SW 1271 (cell line): ENCODE data around the gene SSR2.
A peak's percentile ranks its signal among the peaks of the same experiment; 100 is the strongest.
"Not testable (repeated sequence)": the region's sequence is repeated elsewhere in the genome, so short reads cannot be mapped to it uniquely, and the experiment has no call there.

Experiments
- DNase-seq, 2 experiments: peaks; one replicate each; lab custom pipeline; 2025; lab: John Stamatoyannopoulos, UW

The SSR2 gene

DNA sequence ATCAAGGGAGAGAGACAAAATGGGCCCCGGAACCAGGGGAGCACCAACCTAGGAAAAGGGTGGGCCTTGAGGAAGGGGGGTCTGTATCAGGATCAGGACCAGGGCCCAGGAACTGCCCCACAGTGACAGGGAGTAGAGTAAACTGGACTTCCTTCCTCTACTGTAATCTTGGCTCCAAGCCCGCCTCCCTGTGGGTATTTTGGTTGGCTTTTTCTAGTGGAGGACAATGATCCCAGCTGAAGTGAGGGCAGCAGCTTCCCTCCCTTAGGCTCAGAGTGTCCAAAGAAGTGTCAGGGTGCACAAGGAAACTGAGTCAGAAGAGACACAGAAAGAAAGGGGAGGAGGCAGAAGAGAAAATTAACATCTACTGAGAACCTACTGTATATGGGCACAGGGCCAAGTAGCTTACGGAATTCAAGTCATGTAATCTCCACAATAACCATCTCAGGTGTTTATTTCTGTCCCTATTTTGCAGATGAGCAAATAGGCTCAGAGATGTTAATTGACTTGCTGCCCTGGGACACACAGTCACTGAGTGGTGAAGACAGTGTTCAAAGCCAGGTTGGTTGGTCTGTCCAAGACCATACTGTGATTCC is 28.0 kb upstream of the SSR2 start:
- DNase-seq: no peak

DNA sequence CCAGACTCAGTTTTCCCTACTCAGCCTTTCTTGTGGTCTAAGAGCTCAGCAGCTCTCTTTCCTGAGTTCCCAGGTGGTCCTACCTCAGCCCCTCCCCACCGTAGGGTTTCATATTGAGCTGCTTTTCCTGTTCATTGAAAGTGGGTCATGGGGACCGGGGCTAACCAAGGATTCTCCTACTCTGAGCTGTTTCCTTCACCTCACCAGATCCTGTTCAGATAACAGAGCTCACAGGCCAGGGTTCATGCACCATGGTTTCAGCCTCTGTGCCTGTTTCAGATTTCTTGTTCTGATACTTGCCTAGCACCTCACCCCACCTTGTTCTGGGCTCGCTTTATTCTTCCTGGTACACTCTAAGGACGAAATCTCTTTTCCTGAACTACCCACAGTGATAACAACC is 24.3 kb upstream of the SSR2 start:
- DNase-seq: no peak

DNA sequence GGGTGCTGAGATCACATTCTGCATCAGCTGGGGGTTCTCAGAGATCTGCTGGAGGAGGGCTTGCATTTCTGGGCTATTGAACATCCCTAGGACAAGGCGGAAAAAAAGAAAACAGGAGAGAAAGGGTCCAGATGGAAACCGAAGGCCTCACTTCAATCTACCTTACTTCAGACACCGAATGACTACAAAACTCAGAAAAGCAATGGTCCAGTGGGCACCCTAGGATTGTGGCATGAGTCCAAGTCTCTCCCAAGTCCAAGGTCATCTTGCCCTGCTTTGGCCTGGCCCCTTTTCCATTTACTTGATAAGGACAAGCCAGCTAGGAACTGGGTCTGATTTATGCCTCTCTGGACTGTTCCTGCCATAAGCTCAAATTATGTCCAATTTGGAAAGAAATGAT is 22.1 kb upstream of the SSR2 start:
- DNase-seq: no peak

DNA sequence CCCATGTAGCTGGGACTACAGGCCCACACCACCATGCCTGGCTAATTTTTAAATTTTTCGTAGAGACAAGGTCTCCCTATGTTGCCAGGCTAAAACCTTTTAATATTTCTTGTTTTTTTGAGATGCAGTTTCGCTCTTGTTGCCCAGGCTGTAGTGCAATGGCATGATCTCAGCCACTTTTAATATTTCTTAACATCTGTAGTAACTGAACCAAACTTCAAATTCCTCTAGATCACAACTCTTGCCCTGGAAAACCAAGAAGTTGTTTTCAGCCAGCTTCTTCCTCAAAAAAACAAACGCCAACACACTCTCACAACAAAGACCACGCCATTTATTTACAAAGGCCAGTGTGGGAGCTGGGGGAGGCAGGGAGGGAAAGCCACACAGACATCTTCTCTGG is 14.2 kb upstream of the SSR2 start:
- not testable (repeated sequence) for DNase-seq

DNA sequence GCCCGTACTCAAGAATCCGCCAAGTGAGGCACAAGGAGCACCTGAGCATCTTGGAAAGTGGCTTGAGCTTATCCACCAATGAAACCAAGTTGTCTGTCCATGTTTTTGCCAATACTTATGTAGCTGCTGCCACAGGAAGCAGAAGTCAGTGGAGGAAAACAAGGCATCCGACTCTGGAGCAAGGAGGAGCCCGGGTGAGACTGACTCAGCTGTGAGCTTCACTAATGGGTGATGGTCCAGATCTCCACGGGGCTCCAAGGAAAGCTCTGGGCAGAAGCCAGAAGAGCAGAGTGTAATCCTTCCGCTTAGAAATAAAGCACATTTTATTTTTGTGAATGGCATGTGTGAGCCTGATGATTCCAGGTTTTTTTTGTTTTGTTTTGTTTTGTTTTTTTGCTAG is 12.3 kb upstream of the SSR2 start:
- DNase-seq: no peak

DNA sequence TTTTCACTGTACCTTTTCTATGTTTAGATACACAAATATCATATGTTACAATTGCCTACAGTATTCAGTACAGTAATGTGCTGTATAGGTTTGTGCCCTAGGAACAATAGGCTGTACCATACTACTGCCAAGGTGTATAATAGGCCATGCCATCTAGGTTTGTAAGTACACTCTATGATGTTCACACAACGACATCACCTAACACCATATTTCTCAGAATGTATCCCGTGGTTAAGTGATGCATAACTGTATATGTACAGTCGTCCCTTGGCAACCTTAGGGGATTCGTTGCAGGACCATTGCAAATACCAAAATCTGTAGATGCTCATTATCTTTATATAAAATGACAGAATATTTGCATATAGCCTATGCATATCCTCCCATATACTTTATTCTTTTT is 5.8 kb upstream of the SSR2 start:
- no peak for DNase-seq

DNA sequence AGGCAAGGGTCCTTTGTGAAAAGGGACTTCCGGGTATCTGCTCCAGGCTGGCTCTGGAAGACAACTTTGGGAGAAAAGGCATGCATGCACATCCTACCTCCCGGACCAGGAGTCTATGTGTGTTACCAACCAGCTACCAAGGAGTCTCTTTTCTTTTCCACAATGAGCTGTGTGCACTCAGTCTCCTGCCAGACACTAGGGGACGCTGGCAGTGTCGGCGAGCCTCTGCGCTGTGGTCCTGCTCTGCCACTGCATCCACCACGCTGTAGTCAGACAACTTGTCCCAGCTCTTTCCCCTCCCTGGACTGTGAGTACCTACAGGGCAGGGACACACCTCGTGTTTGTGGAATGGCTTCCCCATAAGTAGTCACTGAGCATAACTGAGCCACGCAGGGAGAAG is 5.1 kb upstream of the SSR2 start:
- peak in 1 of 2 experiments; percentile 24 for DNase-seq

DNA sequence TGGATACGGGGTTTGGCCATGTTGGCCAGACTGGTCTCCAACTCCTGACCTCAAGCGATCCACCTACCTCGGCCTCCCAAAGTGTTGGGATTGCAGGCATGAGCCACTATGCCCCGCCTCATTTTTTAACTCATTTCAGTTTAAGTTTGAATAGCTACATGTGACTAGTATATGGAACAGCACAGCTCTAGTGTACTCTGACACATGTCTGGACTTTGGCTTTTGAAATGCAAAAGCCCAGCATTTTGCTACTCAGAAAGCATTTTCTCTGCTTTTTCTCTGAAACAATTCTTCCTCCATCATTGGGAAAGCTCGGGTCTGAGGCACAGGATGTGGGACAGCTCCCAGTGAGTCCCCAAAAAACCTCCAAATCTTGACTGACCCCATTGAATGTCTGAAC is 4.0 kb upstream of the SSR2 start:
- DNase-seq: no peak

DNA sequence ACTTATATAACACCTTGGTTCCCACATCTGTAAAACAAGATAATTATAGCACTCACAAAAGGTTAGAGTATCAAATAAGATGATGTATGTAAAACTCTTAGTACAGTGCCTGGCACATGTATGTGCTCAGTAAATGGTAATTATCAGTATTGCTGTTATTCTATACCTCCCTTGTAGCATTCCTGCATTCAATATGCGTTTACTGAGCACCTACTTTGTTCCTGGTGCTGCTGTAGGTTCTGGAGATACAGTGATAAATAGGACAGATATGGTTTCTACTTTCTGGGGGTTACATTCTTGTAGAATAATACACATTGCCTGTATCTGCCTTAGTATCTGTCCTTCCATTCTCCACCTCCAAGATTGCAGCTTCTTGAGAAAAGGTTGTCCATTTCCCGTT is 1.2 kb upstream of the SSR2 start:
- no peak for DNase-seq

DNA sequence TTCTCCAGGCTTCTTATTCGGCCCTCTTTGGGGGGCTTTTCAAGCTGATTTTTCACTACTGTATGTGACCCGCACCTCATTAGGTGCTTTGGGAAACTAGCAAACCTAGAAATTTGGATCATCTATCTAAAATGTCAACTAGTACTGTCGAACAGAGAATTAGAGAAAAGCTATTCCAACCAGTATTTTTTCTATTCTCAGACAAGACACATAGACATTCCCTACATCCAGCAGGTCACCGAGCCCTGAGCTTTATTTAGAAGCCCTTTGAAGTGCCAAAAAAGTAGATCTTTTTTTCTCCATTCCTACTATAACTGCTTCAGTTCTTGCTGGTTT is 310 bp upstream of the SSR2 start:
- no peak for DNase-seq

DNA sequence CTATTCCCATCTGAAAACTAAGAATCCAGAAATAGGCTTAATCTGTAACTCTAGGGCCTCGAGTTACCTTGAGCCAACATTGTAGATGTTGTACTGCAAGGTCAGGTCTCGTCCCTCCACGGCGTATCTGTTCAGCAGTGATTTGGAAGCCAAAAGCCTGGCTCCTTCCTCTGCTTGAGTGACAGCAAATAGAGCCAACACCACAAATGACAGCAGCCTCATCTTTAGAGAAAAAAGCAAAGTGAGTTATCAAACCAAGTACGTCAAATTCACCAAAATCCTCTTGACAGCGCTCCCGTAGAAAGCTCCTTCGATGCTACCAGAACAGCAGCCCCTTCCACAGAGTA is 832 bp downstream of the SSR2 start:
- no peak for DNase-seq

DNA sequence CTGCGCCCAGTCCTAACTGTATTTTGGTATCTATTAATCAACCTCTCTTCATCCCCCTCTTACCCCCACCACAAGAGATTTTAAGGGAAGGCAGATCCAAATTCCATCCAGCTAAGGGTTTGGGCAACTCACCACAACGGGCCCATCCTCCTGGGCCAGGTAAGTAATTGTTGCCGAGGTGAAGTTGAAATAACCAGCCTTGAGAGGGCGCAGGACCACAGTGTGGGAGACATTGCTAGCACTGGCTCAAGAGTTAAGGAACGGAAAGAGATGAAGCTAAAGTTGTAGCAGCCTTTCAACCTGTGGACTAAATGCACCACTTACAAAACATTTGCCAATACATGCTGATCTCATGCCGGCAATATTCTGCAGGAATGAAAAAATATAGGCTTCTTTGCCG is 5.9 kb downstream of the SSR2 start:
- no peak for DNase-seq

DNA sequence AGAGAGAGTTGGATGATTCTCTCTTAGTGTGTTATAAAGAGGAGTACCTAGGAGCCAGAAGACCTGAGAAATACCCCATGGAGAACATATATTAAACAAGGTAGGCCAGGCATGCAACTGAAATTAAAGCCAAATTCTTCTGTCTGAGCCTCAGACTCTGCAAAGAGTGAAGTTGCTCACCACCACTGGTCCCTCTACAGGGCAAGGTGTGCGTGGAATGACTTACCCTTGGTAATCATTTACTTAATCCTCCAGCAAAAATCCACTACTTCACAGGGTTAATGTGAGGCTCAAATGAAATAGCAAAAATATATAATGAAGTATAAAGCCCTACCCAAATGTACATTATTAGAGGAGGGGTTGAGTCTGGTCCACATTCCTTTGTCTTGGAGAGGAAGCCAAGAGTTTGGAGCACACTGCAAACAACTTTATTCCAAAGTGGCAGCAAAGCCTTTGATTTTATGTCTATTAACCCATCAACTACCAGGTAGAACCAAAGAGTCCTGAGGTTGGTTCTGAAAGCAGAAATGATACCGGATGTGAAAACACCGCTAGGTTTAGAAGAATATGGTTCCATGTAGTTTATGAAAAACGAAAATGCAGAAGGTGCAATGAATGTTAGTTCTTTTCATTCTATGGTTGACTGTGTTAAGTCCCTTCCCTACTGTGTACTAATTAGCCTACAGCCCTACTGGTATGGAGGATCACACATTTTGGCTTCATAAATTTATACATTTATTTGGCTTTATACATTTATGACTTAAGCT is 8.5 kb downstream of the SSR2 start:
- DNase-seq: no peak

DNA sequence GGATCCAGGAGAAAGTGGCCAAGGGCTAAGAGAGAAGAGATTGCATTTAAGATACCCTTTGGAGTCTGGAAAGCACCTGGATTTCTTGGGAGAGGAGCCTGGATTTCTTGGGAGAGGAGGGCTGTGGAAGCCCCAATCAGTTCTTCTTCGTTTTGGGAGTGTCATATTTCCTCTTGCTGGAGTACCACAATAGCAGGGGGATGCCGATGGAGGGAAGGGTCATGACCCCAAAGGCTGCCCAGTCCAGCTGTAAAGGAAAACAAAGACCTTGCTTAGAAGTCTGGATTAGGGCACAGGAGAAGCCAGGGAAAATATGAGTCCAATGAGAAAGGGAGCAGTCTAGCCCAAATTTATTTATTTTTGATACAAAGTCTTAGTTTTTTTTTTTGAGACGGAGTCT is 11.3 kb downstream of the SSR2 start:
- no peak for DNase-seq

DNA sequence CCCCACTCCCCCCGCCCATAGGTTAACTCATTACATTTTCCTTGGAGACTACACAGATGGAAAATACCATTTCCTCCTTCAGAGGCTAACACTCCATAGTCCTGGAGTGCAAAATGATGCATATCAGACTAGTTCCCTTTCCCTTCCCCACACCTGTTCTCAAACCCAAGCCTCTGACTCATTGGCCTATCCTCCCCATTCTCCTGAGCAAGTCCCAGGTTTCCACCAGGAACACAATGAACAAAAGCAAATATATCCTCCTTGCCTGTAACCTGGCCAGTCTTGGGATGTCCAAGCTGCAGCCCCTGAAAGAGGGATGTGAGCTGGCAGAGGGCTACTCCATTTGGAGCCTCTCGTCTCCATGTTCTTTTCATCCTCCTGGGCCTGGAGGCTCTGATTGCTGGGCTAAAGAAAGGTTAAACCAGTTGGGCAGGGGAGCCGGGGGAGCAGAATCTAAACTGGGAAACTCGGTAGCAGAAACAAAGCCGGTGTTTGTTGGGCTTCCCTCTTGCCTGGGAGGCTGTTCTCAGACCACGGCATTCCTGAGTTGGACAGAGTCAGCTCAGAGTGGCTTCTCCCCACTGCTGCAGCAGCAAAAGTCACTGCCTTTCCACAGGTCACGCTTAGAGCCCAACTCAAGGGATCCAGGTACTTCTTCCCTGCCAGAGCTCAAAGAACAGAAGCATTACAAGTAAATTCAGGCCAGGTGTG is 13.9 kb downstream of the SSR2 start:
- DNase-seq: no peak

DNA sequence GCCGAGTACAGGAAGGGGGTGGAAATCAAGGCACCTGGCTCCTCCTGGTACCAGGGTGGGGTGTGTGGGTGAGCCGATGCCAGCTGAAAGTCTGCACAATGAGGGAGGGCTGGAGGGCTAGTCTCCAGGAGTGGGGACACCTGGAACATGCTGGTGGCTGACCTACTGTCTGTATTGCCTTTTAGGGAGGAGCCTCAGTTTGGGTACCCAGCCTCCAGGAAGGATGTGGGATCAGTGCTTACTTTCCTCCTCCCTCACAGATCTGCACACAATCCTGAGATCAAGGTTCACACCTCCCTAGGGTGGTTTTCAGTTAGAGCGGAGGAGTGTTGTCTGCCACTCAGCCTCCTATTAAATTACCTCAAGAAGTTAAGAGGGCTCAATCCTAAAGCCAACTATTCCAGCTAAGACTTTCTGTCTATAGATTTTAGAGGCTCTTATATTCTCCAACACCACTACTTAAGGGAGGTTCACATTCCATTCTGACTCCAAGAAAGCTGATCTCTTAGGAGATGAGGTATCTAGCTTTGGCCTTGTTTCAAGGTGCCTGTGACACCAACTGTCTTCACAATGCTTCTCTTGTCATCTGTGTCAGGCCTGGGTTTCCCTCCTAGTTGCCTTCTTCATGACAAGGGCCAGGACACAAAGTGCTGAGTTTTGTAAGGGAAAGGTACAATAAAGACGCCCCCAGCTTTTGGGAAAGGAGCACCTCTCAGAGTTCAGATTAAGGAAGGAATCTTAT is 15.7 kb downstream of the SSR2 start:
- DNase-seq: no peak

DNA sequence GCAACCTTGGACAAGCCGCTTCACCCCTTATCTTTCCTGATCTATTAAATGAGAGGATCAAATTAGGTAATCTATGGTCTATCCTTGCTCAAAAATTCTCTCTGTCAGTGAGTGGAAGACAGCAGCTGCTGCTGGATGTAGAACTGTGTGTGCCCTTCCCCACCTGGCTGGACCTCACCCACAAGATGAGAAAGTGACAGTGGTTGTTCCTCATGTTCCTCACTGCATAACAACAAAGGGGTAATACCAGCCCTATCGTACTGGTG is 16.9 kb downstream of the SSR2 start:
- DNase-seq: no peak

DNA sequence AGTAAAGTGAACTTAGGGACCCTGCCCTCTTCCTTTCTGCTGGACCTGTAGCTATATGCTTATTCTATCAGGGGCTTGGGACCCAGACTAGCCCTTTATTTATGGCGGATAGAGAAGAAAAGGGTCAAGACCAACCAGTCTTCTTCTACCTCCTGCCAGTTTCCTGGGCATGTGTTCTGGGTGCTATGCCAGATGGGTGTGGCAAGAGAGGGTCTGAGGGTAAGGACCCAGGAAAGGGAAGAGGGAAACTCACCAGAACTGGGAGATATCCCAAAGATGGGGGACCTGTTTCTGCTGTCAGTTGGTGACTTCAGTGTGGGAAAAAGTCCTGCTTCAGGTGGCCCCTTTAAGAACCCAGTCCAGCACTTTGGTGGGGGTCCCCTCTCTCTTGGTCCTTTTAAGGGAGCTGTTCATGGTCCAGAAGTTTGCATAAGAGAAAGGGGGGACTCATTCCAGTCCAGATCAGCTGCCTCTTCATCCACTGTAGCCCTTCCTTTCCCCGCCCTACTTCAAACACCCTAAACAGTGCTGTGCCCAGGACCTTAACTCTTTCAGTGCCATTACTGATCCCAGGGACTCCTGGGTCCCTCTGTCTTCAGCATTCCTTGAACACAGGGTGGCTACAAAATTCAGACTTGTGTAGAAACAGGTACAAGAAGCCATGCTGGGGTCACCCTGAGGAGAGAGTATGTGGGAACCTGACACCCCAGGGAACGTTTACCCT is 18.4 kb downstream of the SSR2 start:
- no peak for DNase-seq

DNA sequence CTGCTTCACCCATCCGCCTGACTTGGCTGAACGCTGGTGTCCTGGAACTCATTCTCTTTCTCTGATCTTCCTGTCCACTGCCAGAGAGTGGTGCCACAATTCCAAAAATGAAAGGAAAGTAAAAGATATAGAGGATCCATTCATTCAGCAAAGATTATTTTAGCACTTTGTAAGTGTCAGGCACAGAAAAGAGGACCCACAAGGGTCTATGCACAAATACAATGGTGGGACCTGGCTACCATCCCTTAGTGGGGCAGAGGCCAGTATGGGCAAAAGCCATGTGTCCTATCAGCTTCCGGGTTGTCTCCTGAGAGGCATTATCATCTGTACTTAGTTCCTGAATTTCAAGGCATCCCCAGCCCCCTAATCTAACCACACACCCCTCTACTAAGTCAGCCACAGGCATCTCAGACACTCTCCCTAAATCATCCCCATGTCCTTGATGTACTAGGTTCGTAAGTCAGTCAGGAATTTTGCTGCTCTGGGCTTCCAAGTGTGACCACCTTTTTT is 19.0 kb downstream of the SSR2 start:
- no peak for DNase-seq

DNA sequence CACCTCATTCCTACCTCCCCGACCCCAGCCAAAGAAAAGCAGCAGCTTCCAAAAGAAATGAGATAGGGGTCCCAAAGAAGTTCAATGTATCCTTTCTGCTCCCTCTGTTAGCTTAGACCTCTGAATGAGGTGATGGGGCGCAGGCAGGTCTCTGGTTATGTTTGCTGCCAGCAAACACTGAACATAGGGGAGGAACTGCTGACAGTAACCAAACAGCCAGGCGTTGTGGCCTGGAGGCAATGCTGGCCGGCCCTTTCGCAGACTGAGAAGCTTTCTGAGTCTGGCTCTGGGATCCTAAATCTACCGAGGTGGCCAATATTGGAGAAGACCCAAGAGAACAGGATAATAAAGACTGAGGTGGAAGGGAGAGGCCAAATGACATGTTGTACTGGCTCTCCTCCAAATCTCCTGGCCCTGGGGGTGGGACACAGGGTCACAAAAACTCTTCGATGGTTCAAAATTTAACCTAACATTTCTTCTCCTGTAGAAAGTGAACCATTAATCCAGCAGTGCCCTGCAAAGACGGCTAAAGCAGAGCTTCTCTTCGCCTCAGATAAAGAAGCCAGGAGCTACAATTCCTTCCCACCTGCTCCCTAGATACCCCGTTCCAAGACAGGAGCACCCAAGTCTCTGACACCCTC is 19.6 kb downstream of the SSR2 start:
- DNase-seq: no peak

DNA sequence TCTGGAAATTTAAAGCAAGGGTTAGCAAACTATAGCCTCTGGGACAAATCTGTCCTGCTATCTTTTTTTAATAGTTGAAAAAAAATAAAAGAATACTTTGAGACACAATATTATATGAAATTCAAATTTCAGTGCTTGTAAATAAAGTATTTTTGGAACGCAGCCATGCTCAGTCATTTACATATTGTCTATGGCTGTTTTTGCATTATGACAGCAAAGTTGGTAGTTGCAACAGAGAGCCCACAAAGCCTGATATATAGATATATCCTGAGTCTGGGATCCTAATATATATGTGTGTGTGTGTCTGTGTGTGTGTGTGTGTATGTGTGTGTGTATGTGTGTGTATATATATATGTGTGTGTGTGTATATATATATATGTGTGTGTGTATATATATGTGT is 20.8 kb downstream of the SSR2 start:
- no peak for DNase-seq

DNA sequence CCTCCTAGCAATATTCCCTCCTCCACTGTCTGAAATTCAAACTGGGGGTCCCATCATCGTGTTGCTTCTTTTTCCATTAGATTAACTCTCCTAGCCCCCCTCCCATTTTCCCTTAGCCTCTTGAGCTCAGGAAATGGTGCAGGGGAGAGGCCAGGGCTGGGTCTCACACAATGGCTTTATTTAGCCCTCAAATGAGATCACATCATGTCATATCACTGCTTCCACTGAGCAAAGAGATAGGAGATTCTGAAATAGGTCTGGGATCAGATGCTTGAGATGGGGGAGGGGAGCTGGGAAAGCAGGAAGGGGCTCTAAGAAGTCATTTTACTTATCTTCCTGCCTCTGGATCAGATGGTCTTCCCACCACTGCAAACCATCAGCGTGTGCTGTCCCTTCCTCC is 24.6 kb downstream of the SSR2 start:
- DNase-seq: no peak
